Measurements from ENCODE around the gene XIRP2. TPM values are rescaled to one million over a fixed set of nuclear protein-coding genes. Genes with fewer than 3 reads are reported as not detected.

XIRP2 gene
- total RNA-seq (2021; ENCODE audit: unreplicated experiment) (not detected), Bru-seq, nascent RNA (percentile 2 among the genes with signal in this experiment), BruChase-seq, experiment 1, labeled RNA remaining after a 6-hour chase (percentile 0 among the genes with signal in this experiment), BruChase-seq, experiment 2, labeled RNA remaining after a 2-hour chase (percentile 2 among the genes with signal in this experiment)
- polyA plus RNA-seq (2012), result not detected in 2 replicates
- long read RNA-seq, result 0 reads

- RAD21 ChIA-PET (ENCODE audit: low non-redundant PET in 1 of 2, low total read pairs in 2 of 2, uncharacterized antibody in 2 of 2, unreplicated experiment in 2 of 2), result no interaction called here
- no TSS peak for BruUV-seq (replicated peaks)
- Histone ChIP-seq H2AFZ (ENCODE audit: low read depth, low read length, poor library complexity, severe bottlenecking) (no peak within 1 kb of the TSS), H3K36me3 (ENCODE audit: control insufficient read depth in 1 of 2, insufficient read depth in 2 of 2, low read length in 2 of 2) (no peaks in the 10 kb centered on the region), H3K79me2 (ENCODE audit: insufficient read depth, low read length) (no peaks in the 10 kb centered on the region), H4K20me1 (ENCODE audit: insufficient read depth) (no peaks in the 10 kb centered on the region), H3K4me3 (replicated peaks in 1 of 2; ENCODE audit: low read depth in 1 of 2, low read length in 2 of 2) (no peak within 1 kb of the TSS), H3K9me2 (ENCODE audit: insufficient read depth) (no peaks in the 10 kb centered on the region), H3K27ac (ENCODE audit: low read depth, low read length) (no peak within 1 kb of the TSS), H3K9me3 (ENCODE audit: control insufficient read depth in 1 of 2, insufficient read depth in 1 of 2, low read depth in 1 of 2, low read length in 2 of 2) (peaks cover 0 to 3% of the 10 kb centered on the region in 2 experiments; a peak in 2 of 4 replicates), H3K4me1 (ENCODE audit: control insufficient read depth in 1 of 2, insufficient read depth in 2 of 2, low read length in 2 of 2) (no peaks in the 10 kb centered on the region), H3K4me2 (ENCODE audit: low read length) (no peak within 1 kb of the TSS), H3K9ac (ENCODE audit: low read length) (no peak within 1 kb of the TSS), H3K27me3 (ENCODE audit: insufficient read depth, low read length) (no peaks in the 10 kb centered on the region)
- CTCF ChIA-PET, result no interaction called here
- ATAC-seq (no peak), DNase-seq (ENCODE audit: low read depth, low spot score) (no peak)
- intact Hi-C loops (cut with micrococcal nuclease), result no loop called here
- TF ChIP-seq RAD21 (IDR thresholded peaks at IDR 0.05; ENCODE audit: low read depth) (no peak), CBX3 (IDR thresholded peaks at IDR 0.05; ENCODE audit: low read depth) (no peak), FOSL1 (IDR thresholded peaks at IDR 0.05; ENCODE audit: low read depth) (no peak), ZFX (IDR thresholded peaks at IDR 0.05) (no peak), EGR1 (IDR thresholded peaks at IDR 0.05; ENCODE audit: low read depth) (no peak)
- POLR2A ChIA-PET, result no interaction called here
Measured at GRCh38 chr2:166888180-166888579, at the start of gene XIRP2. XIRP2 (plus strand) TSS chr2:166888480; CDS start chr2:166903483, 15,003 bp downstream.

GRCh38 chr2:166841152-166841551 lies 47.1 kb upstream of the XIRP2 start:
- H3K9me2 ChIP-seq (ENCODE audit: insufficient read depth), result no peaks in the 10 kb centered on the region
- H3K36me3 ChIP-seq (ENCODE audit: control insufficient read depth in 1 of 2, insufficient read depth in 2 of 2, low read length in 2 of 2), result no peaks in the 10 kb centered on the region
- BruUV-seq (replicated peaks), result no TSS peak
- ChIA-PET RAD21 (ENCODE audit: low non-redundant PET in 1 of 2, low total read pairs in 2 of 2, uncharacterized antibody in 2 of 2, unreplicated experiment in 2 of 2) (no interaction called here), POLR2A (no interaction called here), CTCF (no interaction called here)
- H3K9ac ChIP-seq (ENCODE audit: low read length), result no peak overlapping the region
- no peak for ATAC-seq
- no peak overlapping the region for H3K27ac ChIP-seq (ENCODE audit: low read depth, low read length)
- no peaks in the 10 kb centered on the region for H4K20me1 ChIP-seq (ENCODE audit: insufficient read depth)
- no peaks in the 10 kb centered on the region for H3K79me2 ChIP-seq (ENCODE audit: insufficient read depth, low read length)
- no peak overlapping the region for H3K4me2 ChIP-seq (ENCODE audit: low read length)
- intact Hi-C loops (cut with micrococcal nuclease), result no loop called here
- no peaks in the 10 kb centered on the region for H3K4me1 ChIP-seq (ENCODE audit: control insufficient read depth in 1 of 2, insufficient read depth in 2 of 2, low read length in 2 of 2)
- no peak overlapping the region for H2AFZ ChIP-seq (ENCODE audit: low read depth, low read length, poor library complexity, severe bottlenecking)
- DNase-seq (ENCODE audit: low read depth, low spot score), result no peak
- no peaks in the 10 kb centered on the region for H3K27me3 ChIP-seq (ENCODE audit: insufficient read depth, low read length)
- no peak overlapping the region for H3K4me3 ChIP-seq (replicated peaks in 1 of 2; ENCODE audit: low read depth in 1 of 2, low read length in 2 of 2)
- peaks cover 0 to 3% of the 10 kb centered on the region in 2 experiments; a peak in 2 of 4 replicates for H3K9me3 ChIP-seq (ENCODE audit: control insufficient read depth in 1 of 2, insufficient read depth in 1 of 2, low read depth in 1 of 2, low read length in 2 of 2)
- no peak for TF ChIP-seq EZH2phosphoT487 (IDR thresholded peaks at IDR 0.05; ENCODE audit: borderline replicate concordance)
- TF ChIP-seq ELF1 (IDR thresholded peaks at IDR 0.05; ENCODE audit: borderline replicate concordance, low read depth), result no peak
- no peak for TF ChIP-seq MAX (IDR thresholded peaks at IDR 0.05)
- TF ChIP-seq CBX3 (IDR thresholded peaks at IDR 0.05; ENCODE audit: low read depth), result no peak
- no peak for TF ChIP-seq ZBTB33 (IDR thresholded peaks at IDR 0.05; ENCODE audit: extremely low read depth, insufficient replicate concordance, low read length)
- TF ChIP-seq REST (IDR thresholded peaks at IDR 0.05; ENCODE audit: low read depth), result no peak
- TF ChIP-seq FOSL1 (IDR thresholded peaks at IDR 0.05; ENCODE audit: low read depth), result no peak
- TF ChIP-seq ZNF274 (IDR thresholded peaks at IDR 0.05; ENCODE audit: low read depth, low read length), result no peak
- no peak for TF ChIP-seq SP1 (IDR thresholded peaks at IDR 0.05; ENCODE audit: low read depth)
- no peak for TF ChIP-seq POLR2AphosphoS5 (IDR thresholded peaks at IDR 0.05; ENCODE audit: low read depth, low read length)
- no peak for TF ChIP-seq RAD21 (IDR thresholded peaks at IDR 0.05; ENCODE audit: low read depth)
- no peak for TF ChIP-seq ZFX (IDR thresholded peaks at IDR 0.05)
- no peak for TF ChIP-seq YY1 (IDR thresholded peaks at IDR 0.05; ENCODE audit: extremely low read depth, insufficient replicate concordance, low read depth, low read length)
- TF ChIP-seq SRF (IDR thresholded peaks at IDR 0.05; ENCODE audit: low read depth), result no peak
